ENCODE results near the gene MYBPC1. TPM values are rescaled to one million over a fixed set of nuclear protein-coding genes. Genes with fewer than 3 reads are reported as not detected.

The MYBPC1 gene
- total RNA-seq, 1 experiment from 2014 or later, result 0.15 TPM

- no peak for DNase-seq (ENCODE audit: extremely low read depth, low read depth)
These were observed 91.4 kb downstream of the MYBPC1 start for GRCh38 chr12:101686176-101686575.

GRCh38 chr12:101690544-101691098, 95.8 kb downstream of the MYBPC1 start:
- no peak for DNase-seq (ENCODE audit: extremely low read depth, low read depth)

- no peak for DNase-seq (ENCODE audit: extremely low read depth, low read depth)
These were observed 96.8 kb downstream of the MYBPC1 start for GRCh38 chr12:101691503-101692096.

GRCh38 chr12:101694297-101694848, 99.6 kb downstream of the MYBPC1 start:
- no peak for DNase-seq (ENCODE audit: extremely low read depth, low read depth)

- no peak for DNase-seq (ENCODE audit: extremely low read depth, low read depth)
These were observed 100.2 kb downstream of the MYBPC1 start for GRCh38 chr12:101694986-101695385.

- DNase-seq (ENCODE audit: extremely low read depth, low read depth), result no peak
These were observed 100.9 kb downstream of the MYBPC1 start for GRCh38 chr12:101695706-101696105.

- no peak for DNase-seq (ENCODE audit: extremely low read depth, low read depth)
These were observed 101.8 kb downstream of the MYBPC1 start for GRCh38 chr12:101696251-101697196.

- peak; percentile 36 for DNase-seq (ENCODE audit: extremely low read depth, low read depth)
These were observed 102.6 kb downstream of the MYBPC1 start, which contains the start of gene CHPT1 for GRCh38 chr12:101697197-101697929. Gene CHPT1, plus strand, starts transcription at chr12:101697640. Its CDS starts 222 bp downstream, at chr12:101697862.

GRCh38 chr12:101697930-101698799, 103.4 kb downstream of the MYBPC1 start:
- no peak for DNase-seq (ENCODE audit: extremely low read depth, low read depth)

GRCh38 chr12:101698800-101699347, 104.1 kb downstream of the MYBPC1 start:
- no peak for DNase-seq (ENCODE audit: extremely low read depth, low read depth)

GRCh38 chr12:101700299-101700820, 105.6 kb downstream of the MYBPC1 start:
- DNase-seq (ENCODE audit: extremely low read depth, low read depth), result no peak

- DNase-seq (ENCODE audit: extremely low read depth, low read depth), result no peak
These were observed 108.7 kb downstream of the MYBPC1 start for GRCh38 chr12:101703487-101703886.

GRCh38 chr12:101706403-101706802, 111.6 kb downstream of the MYBPC1 start:
- DNase-seq (ENCODE audit: extremely low read depth, low read depth), result no peak

- no peak for DNase-seq (ENCODE audit: extremely low read depth, low read depth)
These were observed 112.5 kb downstream of the MYBPC1 start for GRCh38 chr12:101707131-101707782.

GRCh38 chr12:101710288-101710687, 115.5 kb downstream of the MYBPC1 start:
- no peak for DNase-seq (ENCODE audit: extremely low read depth, low read depth)

GRCh38 chr12:101713059-101713682, 118.4 kb downstream of the MYBPC1 start:
- no peak for DNase-seq (ENCODE audit: extremely low read depth, low read depth)

GRCh38 chr12:101713930-101714329, 119.2 kb downstream of the MYBPC1 start:
- no peak for DNase-seq (ENCODE audit: extremely low read depth, low read depth)

GRCh38 chr12:101714877-101715444, 120.2 kb downstream of the MYBPC1 start:
- no peak for DNase-seq (ENCODE audit: extremely low read depth, low read depth)

Measured in NCI-H460 (cell line).